Stimulated activated naive CD8-positive, alpha-beta T cell treated with anti-CD3 and anti-CD28 coated beads, Interleukin-15, Interleukin-2, amounts not matched to agents 100 ng/mL and 50 ng/mL, for 24 hours (primary cell): ENCODE data around the gene ZNF384.
"Not testable (repeated sequence)": the region's sequence is repeated elsewhere in the genome, so short reads cannot be mapped to it uniquely, and the experiment has no call there.

ENCODE experiments used
- H3K27ac Mint-ChIP-seq: one replicate; pipeline ENCODE4 v1.8.0; 2021; ENCODE audit warnings: mild to moderate bottlenecking, mixed read lengths
- H3K27me3 Mint-ChIP-seq: one replicate; pipeline ENCODE4 v1.8.0; 2021; ENCODE audit warnings: mixed read lengths
- H3K36me3 Mint-ChIP-seq: one replicate; pipeline ENCODE4 v1.8.0; 2021; ENCODE audit warnings: low read depth, mixed read lengths
- H3K4me1 Mint-ChIP-seq: one replicate; pipeline ENCODE4 v1.8.0; 2021; ENCODE audit warnings: low read depth, mixed read lengths
- H3K4me3 Mint-ChIP-seq: one replicate; pipeline ENCODE4 v1.8.0; 2021; ENCODE audit warnings: mild to moderate bottlenecking, mixed read lengths
- H3K9me3 Mint-ChIP-seq: one replicate; pipeline ENCODE4 v1.8.0; 2021; ENCODE audit warnings: mixed read lengths

Gene ZNF384

DNA sequence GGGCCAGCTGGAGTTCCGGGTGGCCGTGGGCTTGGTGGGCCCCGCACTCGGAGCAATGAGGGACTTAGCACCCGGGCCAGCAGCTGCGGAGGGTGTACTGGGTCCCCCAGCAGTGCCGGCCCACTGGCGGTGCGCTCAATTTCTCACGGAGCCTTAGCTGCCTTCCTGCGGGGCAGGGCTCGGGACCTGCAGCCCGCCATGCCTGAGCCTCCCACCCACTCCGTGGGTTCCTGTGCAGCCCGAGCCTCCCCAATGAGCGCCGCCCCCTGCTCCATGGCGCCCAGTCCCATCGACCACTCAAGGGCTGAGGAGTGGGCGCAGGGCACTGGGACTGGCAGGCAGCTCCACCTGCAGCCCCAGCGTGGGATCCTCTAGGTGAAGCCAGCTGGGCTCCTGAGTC, 19.2 kb upstream of the ZNF384 start:
- peaks cover 24% of the 10 kb centered on the region for H3K27me3 Mint-ChIP-seq

DNA sequence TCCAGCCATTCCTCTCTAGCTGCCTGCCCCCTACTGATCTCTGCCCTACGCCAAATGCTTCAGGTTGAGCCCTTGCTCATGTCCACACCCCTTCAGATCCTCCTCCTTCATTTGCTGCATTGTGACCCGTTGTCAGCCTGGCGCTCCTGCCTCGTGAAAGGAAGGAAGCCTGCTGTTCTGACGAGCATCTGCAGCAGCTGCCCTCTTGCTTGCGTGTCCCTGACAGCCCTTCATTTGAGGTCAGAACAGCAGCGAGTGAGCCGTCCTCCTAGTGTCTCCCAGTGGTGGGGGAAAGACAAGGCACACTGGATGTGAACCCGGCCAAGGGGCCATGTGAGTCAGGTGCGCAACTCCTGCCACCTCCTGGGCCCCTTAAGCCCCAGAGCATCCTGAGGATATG, 14.5 kb upstream of the ZNF384 start:
- Mint-ChIP-seq H3K27ac (no peak overlapping the region), H3K36me3 (no peaks in the 10 kb centered on the region), H3K9me3 (no peaks in the 10 kb centered on the region), H3K27me3 (peaks cover 55% of the 10 kb centered on the region), H3K4me1 (peaks cover 19% of the 10 kb centered on the region), H3K4me3 (no peak overlapping the region)

More for the DNA sequence above, 19.2 kb upstream of the ZNF384 start:
- not testable (repeated sequence) for H3K4me1 Mint-ChIP-seq, H3K4me3 Mint-ChIP-seq, H3K27ac Mint-ChIP-seq, H3K9me3 Mint-ChIP-seq, H3K36me3 Mint-ChIP-seq

DNA sequence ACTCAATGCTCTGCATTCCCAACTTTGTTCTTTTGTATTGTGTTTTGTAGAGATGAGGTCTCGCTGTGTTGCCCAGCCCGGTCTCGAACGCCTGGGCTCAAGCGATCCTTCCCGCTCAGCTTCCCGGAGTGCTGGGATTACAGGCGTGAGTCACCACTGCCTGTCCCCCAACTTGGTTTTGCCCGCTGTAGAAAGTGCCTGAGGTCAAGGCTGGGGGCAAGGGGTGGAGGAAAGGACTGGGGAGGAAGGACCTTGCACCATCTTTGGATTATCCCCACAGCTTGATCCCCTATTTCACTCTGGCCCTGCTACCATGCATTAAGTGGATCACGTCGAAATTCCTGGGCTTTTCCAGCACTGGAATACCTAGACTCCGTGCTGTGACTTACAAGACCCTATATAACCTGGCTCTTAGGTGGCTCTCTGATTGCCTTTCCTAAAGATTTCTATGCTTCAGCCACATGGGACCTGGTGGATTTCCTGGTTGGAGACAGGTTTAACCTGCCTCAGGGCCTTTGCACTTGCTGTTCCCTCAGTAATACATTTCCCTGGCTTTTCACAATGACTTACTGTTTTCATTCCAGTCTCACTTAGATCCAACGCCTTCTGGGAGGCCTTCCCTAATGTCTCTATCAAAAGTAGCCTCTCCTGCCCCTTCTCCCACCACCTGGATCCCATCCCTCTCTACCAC, 12.0 kb upstream of the ZNF384 start:
- no peak overlapping the region for H3K27ac Mint-ChIP-seq
- H3K9me3 Mint-ChIP-seq: no peaks in the 10 kb centered on the region
- peaks cover 59% of the 10 kb centered on the region for H3K27me3 Mint-ChIP-seq
- peaks cover 26% of the 10 kb centered on the region for H3K4me1 Mint-ChIP-seq
- H3K36me3 Mint-ChIP-seq: no peaks in the 10 kb centered on the region
- H3K4me3 Mint-ChIP-seq: peak overlapping the region; percentile 75

DNA sequence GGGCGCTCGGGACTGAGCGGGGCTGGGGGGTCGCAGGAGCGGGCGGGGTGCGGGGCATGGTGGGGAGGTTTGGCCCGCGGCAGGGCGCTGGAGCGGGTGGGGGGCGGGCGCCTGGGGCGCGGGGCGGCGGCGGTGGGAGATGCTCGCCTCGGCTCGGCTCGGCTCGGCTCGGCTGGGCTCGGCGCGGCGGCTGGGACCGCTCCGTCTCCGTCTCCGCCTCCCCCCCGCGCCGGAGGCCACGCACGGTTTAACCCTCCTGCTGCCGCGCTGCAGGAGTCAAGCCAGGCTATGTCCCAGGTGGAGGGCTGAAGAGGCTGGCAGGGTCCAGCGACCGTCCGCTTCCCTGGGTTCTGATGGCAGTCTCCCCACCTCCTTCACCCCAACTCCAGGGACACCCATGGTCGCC, 11.5 kb upstream of the ZNF384 start, which contains the start of gene PIANP:
Gene PIANP (minus strand): TSS at position 170 of the 406 bp plus-strand sequence. CDS start 2,754 bp downstream, outside the sequence.
- peaks cover 59% of the 10 kb centered on the region for H3K27me3 Mint-ChIP-seq
- peaks cover 31% of the 10 kb centered on the region for H3K4me1 Mint-ChIP-seq
- no peak within 1 kb of the TSS for H3K27ac Mint-ChIP-seq
- no peaks in the 10 kb centered on the region for H3K9me3 Mint-ChIP-seq
- peak within 1 kb of the TSS; percentile 75 for H3K4me3 Mint-ChIP-seq
- H3K36me3 Mint-ChIP-seq: no peaks in the 10 kb centered on the region

DNA sequence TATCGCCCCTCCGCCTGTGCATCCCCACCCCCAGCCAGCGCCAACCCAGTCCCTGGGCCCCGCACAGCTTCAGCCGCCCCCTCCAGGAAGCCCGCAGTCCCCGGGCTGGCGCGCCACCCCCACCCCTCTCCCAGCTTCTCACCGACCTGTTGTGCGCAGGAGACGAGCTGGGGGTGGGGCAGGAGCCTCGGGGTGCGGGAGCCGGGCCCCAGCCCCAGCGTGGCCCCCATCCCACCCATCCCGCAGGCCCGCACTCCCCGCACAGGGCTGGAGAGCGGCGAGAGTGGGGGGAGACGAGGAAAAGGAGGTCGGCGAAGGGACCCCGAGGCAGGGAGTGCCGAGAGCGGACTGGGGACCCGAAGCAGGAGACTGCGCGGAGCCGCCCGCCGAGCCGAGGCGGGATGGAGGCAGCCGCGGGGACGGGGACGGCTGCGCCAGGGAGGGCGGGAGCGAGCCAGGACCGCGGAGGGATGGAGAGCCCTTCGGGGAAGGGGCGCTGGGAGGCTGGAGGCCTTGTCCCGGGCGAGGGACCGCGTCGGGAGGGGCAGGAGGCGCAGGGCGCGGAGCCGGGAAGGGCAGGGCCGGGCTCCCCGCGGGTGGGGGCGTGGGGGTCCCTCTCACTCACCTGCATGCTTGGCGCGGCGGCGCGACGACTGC, 10.9 kb upstream of the ZNF384 start:
- H3K27ac Mint-ChIP-seq: no peak overlapping the region
- peaks cover 33% of the 10 kb centered on the region for H3K4me1 Mint-ChIP-seq
- H3K27me3 Mint-ChIP-seq: peaks cover 56% of the 10 kb centered on the region

DNA sequence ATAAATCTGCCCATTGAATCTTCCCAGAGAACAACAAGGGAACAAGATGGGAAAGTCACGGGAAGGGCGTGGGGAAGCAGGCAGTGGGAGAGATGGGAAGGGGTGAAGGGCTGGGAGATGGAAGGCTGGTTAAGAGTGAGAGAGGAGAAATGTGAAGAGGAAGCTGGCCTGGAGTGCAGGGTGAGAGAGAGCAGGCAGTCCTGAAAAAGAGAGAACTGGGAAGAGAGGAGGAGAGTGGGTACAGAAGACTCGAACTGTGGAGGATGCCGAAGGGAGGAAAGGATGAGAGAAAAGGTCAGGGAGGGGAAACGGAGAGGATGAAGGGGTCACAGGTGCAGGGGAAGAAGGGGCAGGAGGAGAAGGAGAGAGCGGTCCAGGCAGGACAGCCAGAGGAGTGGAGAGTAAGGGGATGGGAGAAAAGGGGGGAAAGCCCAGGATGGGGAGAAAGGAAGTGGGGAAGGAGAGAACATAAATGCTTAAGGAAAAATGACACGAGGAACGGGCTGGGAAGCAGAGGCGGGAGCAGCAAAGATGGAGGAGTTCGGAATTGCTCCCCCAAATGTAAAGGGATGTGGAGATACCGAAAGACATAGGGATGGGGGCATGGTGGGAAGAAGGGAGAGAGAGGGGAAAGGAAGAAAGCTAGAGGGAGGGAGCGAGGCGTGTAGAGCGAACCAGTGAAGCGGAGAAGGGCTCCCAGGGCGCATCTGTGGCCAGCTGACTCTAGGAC, 10.2 kb upstream of the ZNF384 start:
- Mint-ChIP-seq H3K9me3 (no peaks in the 10 kb centered on the region), H3K27ac (peak overlapping the region; percentile 42), H3K27me3 (peaks cover 50% of the 10 kb centered on the region), H3K4me1 (peaks cover 33% of the 10 kb centered on the region), H3K4me3 (peak overlapping the region; percentile 44), H3K36me3 (no peaks in the 10 kb centered on the region)

More for the DNA sequence above, 10.9 kb upstream of the ZNF384 start:
- no peaks in the 10 kb centered on the region for H3K9me3 Mint-ChIP-seq
- no peaks in the 10 kb centered on the region for H3K36me3 Mint-ChIP-seq
- peak overlapping the region; percentile 44 for H3K4me3 Mint-ChIP-seq

DNA sequence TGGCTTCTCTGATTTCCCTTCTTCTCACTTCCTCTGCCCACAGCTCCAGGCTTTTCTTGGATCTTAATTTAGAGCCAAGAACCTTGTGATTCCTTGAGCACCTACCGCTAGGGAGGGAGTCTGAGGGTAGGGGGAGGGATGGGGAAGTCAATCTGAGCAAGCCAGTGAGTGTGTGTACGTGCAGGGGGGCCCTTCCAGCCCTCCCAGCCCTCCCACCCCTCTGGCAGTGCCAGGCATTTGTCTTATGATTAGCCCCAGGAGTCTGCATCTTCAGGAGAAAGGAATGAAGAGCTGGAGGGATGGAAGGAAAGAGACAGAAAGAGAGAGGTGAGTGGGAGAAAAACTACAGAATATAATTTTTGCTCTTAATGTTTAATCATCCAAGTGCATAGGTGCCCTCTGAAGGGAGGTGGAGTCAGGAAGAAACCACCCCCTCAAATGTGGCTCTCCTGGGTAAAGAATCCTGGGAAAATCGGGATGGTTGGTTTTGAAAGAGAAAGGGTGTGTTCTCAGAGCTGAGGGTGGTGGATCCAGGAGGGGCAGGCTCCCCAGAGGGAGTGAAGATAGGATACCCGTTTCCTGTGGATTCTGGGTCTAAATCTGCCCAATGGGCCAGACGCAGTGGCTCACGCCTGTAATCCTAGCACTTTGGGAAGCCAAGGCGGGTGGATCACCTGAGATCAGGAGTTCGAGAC, 9.3 kb upstream of the ZNF384 start:
- peaks cover 43% of the 10 kb centered on the region for H3K27me3 Mint-ChIP-seq
- H3K9me3 Mint-ChIP-seq: no peaks in the 10 kb centered on the region
- peaks cover 33% of the 10 kb centered on the region for H3K4me1 Mint-ChIP-seq
- H3K4me3 Mint-ChIP-seq: no peak overlapping the region
- H3K27ac Mint-ChIP-seq: no peak overlapping the region
- H3K36me3 Mint-ChIP-seq: no peaks in the 10 kb centered on the region

DNA sequence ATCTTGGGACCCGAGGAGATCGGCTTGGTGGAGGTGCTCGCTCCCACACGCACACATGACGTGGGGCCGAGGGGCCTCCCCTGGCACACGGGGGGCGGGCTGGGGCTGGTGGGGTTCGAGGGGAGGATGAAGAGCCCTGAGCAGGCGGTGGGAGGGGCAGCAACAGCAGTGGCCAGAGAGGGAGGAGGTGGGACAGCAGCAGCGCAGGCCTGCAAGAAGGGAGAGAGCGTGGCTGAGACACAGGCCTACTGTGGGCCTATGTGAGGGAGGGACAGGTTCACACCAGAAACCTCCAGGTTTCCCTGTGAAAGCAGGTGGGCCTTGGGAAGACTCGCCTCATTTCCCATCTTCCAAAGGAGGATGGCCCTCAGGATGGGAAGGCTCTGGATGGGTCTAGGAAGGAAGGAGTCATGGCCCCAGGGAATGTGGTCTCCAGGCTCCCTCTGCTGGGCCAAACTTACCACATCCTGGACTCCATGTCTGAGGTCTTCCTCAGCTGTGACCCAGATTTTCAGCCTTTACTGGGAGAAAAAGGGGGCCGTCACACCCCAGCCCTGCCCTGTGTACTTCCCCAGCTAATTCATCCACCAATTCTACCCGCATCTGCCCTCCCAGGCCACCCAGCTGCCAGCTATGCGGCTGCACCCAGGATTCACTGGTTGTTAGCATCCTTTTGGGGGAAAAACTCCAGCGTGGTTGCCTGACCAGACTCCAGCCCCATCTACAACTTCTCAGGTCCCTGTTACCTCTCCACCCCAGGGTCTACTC, 8.6 kb upstream of the ZNF384 start:
- no peak overlapping the region for H3K4me3 Mint-ChIP-seq
- H3K36me3 Mint-ChIP-seq: no peaks in the 10 kb centered on the region
- H3K27me3 Mint-ChIP-seq: peaks cover 37% of the 10 kb centered on the region
- H3K9me3 Mint-ChIP-seq: no peaks in the 10 kb centered on the region
- H3K27ac Mint-ChIP-seq: no peak overlapping the region
- H3K4me1 Mint-ChIP-seq: peaks cover 33% of the 10 kb centered on the region

DNA sequence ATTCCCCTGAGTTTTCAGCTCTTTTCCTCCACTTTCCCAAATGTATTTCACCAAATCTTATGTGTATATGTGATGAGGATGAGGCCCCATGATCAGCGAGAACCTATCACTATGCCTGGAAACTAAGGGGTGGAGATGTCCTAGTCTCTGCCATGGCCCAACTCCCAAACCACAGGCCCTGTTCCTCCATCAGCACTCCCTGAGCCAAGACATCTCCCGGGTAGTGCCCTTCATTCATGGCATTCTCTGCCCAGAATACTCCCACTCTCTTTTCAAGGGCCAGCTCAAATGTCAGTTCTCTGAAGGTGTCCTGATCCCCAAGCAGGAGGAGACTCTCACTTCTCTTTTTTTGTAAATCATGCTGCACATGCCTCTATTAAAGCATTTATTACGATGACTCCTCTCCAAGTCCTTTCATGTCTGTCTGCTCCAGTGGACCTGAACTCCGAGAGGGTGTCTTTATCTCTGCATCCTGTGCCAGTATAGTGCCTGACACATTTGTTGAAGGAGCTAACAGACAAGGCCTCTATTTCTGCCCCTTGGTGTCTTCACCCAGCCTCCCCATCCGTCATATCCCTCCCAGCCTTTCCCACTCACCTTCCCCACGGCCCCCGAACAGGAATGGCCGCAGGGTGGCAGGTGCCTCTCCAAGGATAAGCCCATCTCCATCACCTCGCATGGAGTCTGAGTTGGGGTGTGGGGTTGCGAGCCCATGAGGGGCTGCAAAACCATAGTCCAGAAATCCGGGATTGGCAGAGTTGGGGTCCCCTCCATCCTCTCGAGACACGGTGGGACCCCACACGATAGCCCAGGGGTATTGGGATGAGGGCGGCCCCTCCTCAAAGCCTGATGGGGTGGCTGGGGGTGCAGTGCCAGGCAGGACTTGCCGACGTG, 7.8 kb upstream of the ZNF384 start:
- Mint-ChIP-seq H3K4me3 (no peak overlapping the region), H3K36me3 (no peaks in the 10 kb centered on the region), H3K9me3 (no peaks in the 10 kb centered on the region), H3K4me1 (peaks cover 33% of the 10 kb centered on the region), H3K27me3 (peaks cover 29% of the 10 kb centered on the region), H3K27ac (no peak overlapping the region)

DNA sequence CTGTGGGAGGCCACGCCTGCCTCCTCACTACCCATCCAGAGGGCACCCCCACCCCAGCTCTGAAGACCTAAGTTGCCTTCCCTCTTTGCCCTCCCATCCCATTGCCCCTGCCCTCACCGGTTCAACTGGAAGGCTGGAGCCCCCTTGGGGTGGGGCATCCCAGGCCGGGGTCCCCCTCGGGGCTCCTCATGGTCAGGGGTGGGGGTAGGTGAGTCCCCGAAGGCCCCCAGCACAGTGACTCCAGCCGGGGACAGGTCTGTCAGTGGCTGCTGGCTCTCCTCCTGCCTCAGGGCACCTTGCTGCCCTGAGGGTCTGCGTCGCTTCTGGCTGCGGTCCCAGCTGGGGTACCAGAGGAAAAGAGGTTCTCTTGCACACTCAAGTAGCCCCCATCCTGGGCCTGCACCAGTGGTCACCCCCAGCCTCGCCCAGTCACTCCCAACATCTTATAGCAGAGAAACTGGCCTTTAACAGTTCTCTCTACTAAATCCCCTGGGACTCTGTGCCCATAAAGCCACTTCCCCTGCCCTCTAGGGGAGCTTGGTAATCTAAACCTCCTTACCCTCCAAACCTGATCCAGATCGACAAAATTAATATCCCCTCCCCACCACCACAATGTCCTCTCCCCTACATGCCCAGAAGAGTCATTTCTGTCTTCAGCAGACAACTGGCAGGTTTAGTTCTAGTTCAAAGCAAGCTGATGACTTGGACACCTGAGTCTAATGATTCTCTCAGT, 6.3 kb upstream of the ZNF384 start:
- Mint-ChIP-seq H3K9me3 (no peaks in the 10 kb centered on the region), H3K36me3 (no peaks in the 10 kb centered on the region), H3K27ac (peak overlapping the region; percentile 66), H3K27me3 (peaks cover 16% of the 10 kb centered on the region), H3K4me3 (no peak overlapping the region), H3K4me1 (peaks cover 35% of the 10 kb centered on the region)

DNA sequence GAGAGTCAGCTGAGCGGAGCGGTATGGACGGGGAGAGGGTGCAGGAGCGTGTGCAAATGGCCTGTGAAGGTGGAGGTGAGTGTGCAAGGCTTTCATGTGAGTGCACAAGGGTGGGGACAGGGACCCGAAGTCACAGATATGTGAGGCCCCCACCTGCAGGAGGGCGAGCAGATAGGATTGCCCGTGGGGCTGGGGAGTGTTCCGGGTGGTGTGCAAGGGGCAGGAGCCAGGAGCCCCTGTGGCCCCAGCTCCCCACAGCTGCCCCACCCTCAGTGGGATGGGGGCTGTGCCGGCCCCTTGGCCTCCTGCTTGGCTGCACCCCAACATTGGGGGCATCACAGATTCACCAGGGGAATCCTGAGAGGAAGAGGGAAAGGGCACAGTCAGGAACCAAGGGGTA, 5.5 kb upstream of the ZNF384 start:
- Mint-ChIP-seq H3K9me3 (no peaks in the 10 kb centered on the region), H3K4me1 (peaks cover 41% of the 10 kb centered on the region), H3K4me3 (no peak overlapping the region), H3K36me3 (no peaks in the 10 kb centered on the region), H3K27me3 (peaks cover 15% of the 10 kb centered on the region), H3K27ac (no peak overlapping the region)

DNA sequence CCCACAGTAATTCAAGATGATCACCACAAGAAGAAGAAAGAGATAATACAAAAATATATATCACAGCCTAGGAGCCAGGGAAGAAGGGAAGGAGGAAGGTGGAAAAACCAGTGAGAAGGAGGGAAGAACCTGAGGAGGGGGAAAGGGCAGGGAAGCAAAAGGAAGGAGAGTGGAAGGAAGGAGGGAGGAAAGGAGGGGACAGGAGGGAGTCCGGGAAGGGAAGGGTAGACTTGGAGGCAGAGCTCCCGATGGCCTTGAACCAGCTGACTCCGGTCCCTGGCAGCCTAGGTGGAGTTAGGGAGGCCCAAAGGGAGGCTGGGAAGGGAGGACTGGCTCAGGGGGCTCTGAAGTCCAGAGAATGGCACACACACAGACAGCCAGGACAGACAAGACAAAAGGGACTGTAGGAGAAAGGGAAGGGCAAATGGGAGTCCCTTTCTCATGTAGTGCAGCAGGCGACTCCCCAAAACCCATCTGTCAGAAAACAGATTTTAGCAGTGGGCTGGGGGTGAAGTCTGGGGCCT, 4.7 kb upstream of the ZNF384 start:
- H3K27ac Mint-ChIP-seq: no peak overlapping the region

DNA sequence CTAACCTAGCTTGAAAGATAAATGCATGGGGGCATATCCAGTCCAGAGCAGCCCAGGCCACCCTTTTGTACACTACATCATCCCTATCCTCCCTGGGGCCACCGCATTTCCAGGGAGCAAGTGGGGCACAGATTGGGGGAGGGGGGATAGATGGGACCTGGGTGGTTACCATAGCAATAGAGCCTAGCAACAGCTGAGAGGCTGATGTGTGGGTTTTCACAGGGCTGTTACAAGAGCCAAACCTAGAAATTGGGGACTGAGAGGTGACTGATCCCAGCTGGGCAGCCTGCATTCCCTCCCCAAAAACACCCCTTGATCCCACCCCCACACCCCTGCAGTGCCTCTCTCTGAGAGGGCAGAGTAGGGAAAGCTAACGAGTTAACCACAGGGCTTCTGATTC, 3.7 kb upstream of the ZNF384 start:
- Mint-ChIP-seq H3K4me3 (no peak overlapping the region), H3K4me1 (peaks cover 38% of the 10 kb centered on the region), H3K27me3 (no peaks in the 10 kb centered on the region), H3K9me3 (no peaks in the 10 kb centered on the region), H3K36me3 (peaks cover 3% of the 10 kb centered on the region), H3K27ac (no peak overlapping the region)

More for the DNA sequence above, 4.7 kb upstream of the ZNF384 start:
- H3K27me3 Mint-ChIP-seq: peaks cover 7% of the 10 kb centered on the region
- no peaks in the 10 kb centered on the region for H3K36me3 Mint-ChIP-seq
- H3K9me3 Mint-ChIP-seq: no peaks in the 10 kb centered on the region
- H3K4me3 Mint-ChIP-seq: no peak overlapping the region
- H3K4me1 Mint-ChIP-seq: peaks cover 35% of the 10 kb centered on the region
